Measurements from ENCODE around the gene TBATA.

TBATA gene

DNA sequence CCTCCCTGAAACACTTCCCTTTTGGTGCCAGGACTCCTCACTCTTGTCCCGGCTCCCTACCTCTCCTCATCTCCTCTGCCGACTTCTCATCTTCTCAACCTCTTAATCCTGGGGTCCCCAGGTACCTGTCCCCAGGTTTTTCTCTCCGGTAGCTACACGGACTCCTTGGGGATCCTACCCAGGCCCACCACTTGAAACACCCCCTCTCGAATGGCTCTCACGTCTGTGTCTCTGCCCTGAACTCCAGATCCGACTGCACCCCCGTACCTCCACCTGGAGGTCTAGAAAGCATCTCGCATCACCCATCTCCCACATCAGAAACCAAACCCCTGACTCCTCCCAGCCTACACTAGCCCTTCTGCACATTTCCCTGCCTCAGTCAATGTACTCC lies 4.8 kb downstream of the TBATA start:
- POLR2A ChIA-PET: no interaction called here
- CTCF ChIA-PET: no interaction called here
- Histone ChIP-seq H3K9me3 (ENCODE audit: control insufficient read depth, insufficient read depth, low read depth, low read length) (no peaks in the 10 kb centered on the region), H3K4me1 (ENCODE audit: control insufficient read depth, insufficient read depth, low read length) (no peaks in the 10 kb centered on the region), H3K27ac (ENCODE audit: extremely low read depth, low read depth, low read length) (no peak overlapping the region), H3K36me3 (ENCODE audit: control insufficient read depth in 2 of 2, insufficient read depth in 1 of 2, low read length in 2 of 2) (no peaks in the 10 kb centered on the region), H3K4me3 (ENCODE audit: low read depth, low read length) (no peak overlapping the region)
- TF ChIP-seq ZNF10 (tag by site-specific recombination; IDR thresholded peaks at IDR 0.05) (no peak), MYNN (tag by site-specific recombination; IDR thresholded peaks at IDR 0.05; ENCODE audit: borderline replicate concordance) (no peak), ZNF19 (tag by site-specific recombination; IDR thresholded peaks at IDR 0.05; ENCODE audit: low read depth) (no peak), CTCF (tag by site-specific recombination; IDR thresholded peaks at IDR 0.05) (no peak), EGR2 (tag by site-specific recombination; IDR thresholded peaks at IDR 0.05; ENCODE audit: low read depth) (no peak), ZNF112 (tag by site-specific recombination; IDR thresholded peaks at IDR 0.05) (no peak)
- TF ChIP-seq, protein P1, sequence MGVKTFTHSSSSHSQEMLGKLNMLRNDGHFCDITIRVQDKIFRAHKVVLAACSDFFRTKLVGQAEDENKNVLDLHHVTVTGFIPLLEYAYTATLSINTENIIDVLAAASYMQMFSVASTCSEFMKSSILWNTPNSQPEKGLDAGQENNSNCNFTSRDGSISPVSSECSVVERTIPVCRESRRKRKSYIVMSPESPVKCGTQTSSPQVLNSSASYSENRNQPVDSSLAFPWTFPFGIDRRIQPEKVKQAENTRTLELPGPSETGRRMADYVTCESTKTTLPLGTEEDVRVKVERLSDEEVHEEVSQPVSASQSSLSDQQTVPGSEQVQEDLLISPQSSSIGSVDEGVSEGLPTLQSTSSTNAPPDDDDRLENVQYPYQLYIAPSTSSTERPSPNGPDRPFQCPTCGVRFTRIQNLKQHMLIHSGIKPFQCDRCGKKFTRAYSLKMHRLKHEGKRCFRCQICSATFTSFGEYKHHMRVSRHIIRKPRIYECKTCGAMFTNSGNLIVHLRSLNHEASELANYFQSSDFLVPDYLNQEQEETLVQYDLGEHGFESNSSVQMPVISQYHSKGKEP (tag by site-specific recombination; IDR thresholded peaks at IDR 0.05): no peak

DNA sequence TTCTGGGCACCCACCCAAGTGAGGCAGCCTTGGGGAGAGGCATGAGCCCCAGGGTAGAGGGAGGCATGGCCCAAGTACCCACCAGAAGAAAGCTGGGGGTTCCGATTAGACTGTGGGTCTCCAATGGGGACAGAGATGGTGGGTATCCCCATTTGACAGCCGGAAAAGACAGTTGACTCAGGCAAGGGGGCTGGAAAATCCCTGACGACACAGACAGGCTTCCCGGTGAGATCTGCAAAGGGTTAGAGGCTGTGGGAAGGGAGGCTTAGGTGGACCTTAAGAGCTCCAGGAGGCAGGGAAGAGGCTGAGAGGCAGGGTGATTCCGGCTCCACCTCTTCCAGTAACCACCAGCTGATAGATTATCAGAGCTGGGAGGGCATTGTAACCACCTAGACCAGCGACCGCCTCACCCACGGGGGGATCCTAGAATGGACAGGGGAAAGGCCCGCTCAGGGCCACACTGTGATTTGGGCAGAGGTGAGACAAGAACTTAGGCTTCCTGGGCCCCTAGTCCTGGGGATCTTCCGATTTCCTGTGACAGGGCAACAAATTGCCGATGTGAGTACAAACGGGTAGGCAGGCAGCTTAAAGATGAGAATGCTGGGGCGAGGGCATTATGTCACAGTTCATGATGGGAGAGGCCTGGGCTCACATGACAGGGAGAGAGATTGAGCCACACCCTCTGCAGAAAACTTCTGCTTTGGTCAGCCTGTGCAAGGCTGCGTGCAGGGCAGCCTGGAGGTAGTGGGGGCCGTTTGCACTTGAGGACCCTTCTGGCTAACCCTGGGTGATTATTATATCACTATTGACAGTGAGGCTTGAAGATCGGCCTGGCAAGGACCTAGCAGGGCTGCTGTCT lies 5.4 kb downstream of the TBATA start:
- no peaks in the 10 kb centered on the region for H3K36me3 ChIP-seq (ENCODE audit: control insufficient read depth in 2 of 2, insufficient read depth in 1 of 2, low read length in 2 of 2)
- no peak overlapping the region for H3K27ac ChIP-seq (ENCODE audit: extremely low read depth, low read depth, low read length)
- ChIA-PET CTCF (no interaction called here), POLR2A (no interaction called here)
- H3K9me3 ChIP-seq (ENCODE audit: control insufficient read depth, insufficient read depth, low read depth, low read length): no peaks in the 10 kb centered on the region
- no peak overlapping the region for H3K4me3 ChIP-seq (ENCODE audit: low read depth, low read length)
- peak; percentile 65; the same call in 1 of the 2 replicates for TF ChIP-seq KLF1 (tag by site-specific recombination; IDR thresholded peaks at IDR 0.05)
- TF ChIP-seq ZNF555 (tag by site-specific recombination; conservative IDR thresholded peaks at IDR 0.05): no peak
- no peaks in the 10 kb centered on the region for H3K4me1 ChIP-seq (ENCODE audit: control insufficient read depth, insufficient read depth, low read length)

DNA sequence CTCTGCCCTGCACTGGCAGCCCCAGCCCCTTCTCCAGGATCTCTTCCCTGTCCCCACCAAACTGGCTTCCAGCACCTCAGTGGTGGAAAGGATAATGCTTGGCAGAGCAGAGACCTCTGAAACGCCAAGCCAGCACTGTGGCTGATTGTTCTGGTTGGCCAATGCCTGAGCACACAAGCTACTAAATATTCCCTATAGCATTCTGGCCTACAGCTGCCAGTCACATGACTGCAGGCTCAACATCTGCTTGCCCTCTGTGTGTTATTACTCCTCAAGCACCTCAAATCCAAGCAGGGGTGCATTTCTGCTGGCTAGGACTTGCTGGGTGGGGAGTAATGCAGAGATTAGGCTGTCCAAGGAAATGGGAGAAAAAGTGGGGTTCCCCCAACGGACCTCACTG lies 6.1 kb downstream of the TBATA start:
- no peak overlapping the region for H3K4me3 ChIP-seq (ENCODE audit: low read depth, low read length)
- TF ChIP-seq ZNF37A (tag by site-specific recombination; IDR thresholded peaks at IDR 0.05): no peak
- no peak for TF ChIP-seq ZNF132 (tag by site-specific recombination; IDR thresholded peaks at IDR 0.05; ENCODE audit: borderline replicate concordance)
- TF ChIP-seq ZNF777 (tag by site-specific recombination; IDR thresholded peaks at IDR 0.05; ENCODE audit: borderline replicate concordance): no peak
- TF ChIP-seq ZNF660 (tag by site-specific recombination; IDR thresholded peaks at IDR 0.05): no peak
- TF ChIP-seq ZNF350 (tag by site-specific recombination; IDR thresholded peaks at IDR 0.05): no peak
- no peak for TF ChIP-seq ZBTB48 (tag by site-specific recombination; IDR thresholded peaks at IDR 0.05)
- ChIA-PET POLR2A (no interaction called here), CTCF (no interaction called here)
- H3K27ac ChIP-seq (ENCODE audit: extremely low read depth, low read depth, low read length): no peak overlapping the region
- no peaks in the 10 kb centered on the region for H3K36me3 ChIP-seq (ENCODE audit: control insufficient read depth in 2 of 2, insufficient read depth in 1 of 2, low read length in 2 of 2)
- no peaks in the 10 kb centered on the region for H3K9me3 ChIP-seq (ENCODE audit: control insufficient read depth, insufficient read depth, low read depth, low read length)
- H3K4me1 ChIP-seq (ENCODE audit: control insufficient read depth, insufficient read depth, low read length): no peaks in the 10 kb centered on the region
